ENCODE data around the gene PER1.

DNA sequence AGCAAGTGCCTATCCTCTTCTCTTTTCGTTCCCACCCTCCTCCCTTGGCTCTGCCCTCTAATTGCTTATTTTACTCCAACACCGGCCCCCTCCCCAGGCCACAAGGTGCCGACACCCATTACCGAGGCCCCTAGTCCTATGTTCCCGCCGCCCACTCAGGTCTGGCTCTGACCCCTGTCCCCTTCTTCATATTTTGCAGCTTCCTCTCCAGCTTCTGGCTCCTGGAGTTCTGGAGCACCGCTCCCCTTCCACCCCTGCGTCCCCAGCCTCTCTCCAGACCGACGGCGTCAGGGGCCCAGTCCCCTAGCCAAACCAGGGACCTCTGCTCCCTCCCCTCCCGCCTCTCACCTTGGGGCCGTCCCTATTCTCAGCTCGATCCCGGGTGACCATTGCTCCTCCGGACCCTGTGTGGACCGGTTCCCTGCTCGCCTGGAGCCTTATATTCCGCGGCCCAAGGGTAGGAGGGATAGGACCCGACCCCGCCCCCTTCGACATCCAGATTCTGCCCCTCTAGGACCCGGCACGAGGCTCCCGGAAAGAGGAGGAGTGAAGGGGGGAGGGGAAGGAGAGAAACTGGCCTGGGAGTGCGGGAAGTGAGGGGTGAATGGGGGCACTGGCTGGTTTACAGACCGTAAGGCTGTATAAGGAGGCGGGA, 28.4 kb downstream of the PER1 start, which contains the start of gene HES7:
- TF ChIP-seq, protein P1, sequence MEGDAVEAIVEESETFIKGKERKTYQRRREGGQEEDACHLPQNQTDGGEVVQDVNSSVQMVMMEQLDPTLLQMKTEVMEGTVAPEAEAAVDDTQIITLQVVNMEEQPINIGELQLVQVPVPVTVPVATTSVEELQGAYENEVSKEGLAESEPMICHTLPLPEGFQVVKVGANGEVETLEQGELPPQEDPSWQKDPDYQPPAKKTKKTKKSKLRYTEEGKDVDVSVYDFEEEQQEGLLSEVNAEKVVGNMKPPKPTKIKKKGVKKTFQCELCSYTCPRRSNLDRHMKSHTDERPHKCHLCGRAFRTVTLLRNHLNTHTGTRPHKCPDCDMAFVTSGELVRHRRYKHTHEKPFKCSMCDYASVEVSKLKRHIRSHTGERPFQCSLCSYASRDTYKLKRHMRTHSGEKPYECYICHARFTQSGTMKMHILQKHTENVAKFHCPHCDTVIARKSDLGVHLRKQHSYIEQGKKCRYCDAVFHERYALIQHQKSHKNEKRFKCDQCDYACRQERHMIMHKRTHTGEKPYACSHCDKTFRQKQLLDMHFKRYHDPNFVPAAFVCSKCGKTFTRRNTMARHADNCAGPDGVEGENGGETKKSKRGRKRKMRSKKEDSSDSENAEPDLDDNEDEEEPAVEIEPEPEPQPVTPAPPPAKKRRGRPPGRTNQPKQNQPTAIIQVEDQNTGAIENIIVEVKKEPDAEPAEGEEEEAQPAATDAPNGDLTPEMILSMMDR (IDR thresholded peaks at IDR 0.05): no peak
- TF ChIP-seq POLR2AphosphoS5 (IDR thresholded peaks at IDR 0.05; ENCODE audit: insufficient read depth in 1 of 2, low read depth in 1 of 2) (no peak), POLR2A (IDR thresholded peaks at IDR 0.05) (no peak)

Measured in vagina (tissue), 2 donors.